GM19043 (cell line): ENCODE data around the gene GAPVD1.

ENCODE experiments used
- ATAC-seq: cut with Tn5 transposase; IDR thresholded peaks from one replicate; pipeline ENCODE4 v1.9.1; 2021; ENCODE audit warnings: low read depth; ENCODE audit not compliant: unreplicated experiment

GAPVD1 gene

DNA sequence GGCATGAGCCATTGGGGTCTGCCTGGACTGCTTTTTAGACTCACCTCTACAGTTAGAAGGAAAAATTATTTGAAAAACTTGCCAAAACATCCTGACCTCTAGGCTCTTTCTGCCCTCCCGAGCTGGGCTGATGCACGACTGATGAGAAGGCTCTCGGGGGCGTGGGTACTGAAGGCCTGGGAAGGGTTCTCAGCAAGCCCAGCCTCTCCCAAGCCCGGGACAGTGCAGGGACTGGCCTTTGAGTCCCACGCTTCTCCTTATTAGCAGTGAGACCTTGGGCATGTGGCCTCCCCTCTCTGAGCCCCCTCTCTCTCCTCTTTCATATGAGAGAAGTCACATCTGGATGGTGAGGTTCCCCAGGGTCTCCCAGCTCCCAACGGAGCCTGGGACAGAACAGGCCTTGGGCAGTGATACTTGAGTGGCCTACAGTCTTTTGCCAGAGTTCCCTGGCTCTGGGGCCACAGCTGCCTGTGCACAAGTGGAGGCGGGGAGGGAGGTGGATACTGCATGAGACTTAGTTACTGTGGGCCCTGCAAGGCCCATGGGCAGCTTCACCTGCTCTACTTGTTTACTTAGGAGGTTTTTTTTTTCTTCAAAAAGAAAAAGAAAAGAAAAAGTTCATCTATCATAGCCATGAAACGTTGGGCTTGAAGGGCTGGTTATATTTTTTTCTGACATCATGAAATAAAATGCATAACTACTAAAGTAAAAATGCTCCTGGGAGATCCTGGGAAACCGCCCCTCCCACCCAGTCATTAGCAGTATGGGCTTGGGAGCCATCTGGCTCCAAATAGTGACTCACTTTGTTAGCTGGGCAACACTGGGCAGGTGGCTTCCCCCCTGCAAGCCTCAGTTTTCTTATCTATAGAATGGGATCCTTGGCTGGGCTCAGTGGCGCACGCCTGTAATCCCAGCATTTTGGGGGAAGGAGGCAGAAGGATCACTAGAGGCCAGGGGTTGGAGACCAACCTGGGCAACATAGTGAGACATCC, 139.4 kb downstream of the GAPVD1 start:
- no peak for ATAC-seq

GRCh38 chr9:125404733-125405132, 143.1 kb downstream of the GAPVD1 start:
- no peak for ATAC-seq

GRCh38 chr9:125405938-125406809, 144.5 kb downstream of the GAPVD1 start:
- no peak for ATAC-seq

DNA sequence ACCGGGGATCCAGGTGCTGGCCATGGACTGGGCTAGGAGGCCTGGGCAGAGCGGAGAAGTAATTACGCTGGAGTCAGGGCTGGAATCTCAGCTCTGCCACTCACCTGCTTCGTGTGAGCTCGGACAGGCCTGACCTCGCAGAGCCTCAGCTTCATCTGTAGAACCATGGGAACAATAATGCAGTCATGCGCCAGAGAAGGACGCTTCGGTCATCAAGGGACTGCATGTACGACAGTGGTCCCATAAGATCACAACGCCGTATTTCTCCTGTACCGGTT, 145.1 kb downstream of the GAPVD1 start:
- ATAC-seq: no peak

- ATAC-seq: no peak
Observed at GRCh38 chr9:125407432-125407973, 145.9 kb downstream of the GAPVD1 start.

DNA sequence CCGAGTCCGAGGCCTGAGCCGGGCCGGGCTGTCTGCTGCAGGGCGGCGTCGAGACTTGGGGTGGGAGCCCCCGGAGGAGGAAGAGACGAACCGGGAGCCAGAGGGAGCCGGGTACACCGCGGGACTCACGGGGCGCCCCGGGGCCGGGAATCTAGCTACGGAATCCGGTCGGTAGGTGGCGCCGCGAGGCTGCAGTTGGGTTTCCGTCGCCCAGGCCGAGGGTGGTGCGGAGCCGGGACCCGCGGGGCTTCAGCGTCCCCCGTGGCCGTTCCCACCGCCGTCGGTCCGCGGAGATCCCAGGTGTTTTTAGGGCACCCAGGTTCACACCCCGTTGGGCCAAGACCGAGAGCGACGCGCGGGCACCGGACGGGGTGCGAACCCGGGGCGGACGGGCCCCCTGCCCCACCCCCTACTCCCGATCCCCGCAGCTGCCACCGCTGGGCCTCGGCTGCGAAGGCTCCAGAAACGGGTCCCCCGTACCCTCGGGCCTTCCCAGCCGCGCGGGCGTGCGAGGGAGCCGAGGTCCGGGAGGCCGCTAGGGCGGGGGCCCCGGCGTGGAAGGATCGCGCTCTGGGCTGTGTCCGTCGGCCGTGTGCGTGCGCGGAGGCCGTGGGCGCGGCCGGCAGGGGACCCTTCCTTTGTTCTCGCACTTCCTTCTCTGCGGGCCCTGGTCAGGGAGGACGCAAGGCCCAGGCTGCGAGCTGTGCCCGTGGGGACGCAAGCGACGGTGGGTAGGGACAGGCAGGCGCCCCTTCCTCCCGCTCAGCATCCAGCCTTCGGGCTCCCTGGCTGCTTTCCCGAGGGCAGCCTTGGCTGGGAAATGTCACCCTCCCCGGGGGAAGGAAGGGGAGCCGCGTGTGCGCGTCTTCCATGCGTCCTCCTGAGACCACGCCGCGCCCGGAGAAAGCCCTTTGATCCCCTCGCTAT, 146.6 kb downstream of the GAPVD1 start:
- peak; percentile 72 for ATAC-seq

DNA sequence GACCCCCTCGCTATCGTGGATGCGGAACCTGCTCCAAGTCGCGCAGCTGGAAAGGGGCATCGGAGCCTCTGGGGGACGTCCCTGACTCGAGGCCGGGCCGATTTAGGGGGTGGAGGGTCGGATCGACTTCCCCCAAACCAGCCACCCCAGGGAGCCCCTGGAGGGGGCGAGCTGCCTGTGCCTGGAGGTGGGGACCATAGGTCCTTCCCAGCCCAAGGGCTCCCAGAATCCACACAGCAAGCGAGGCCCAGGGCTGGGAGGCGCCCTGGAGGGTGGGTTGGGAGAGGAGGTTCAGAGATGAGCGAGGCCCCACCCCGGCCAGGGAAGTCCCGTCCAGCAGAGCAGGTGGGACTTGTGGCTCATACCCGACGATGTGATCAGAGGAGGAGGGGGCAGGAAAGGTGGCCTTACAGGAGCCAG, 147.6 kb downstream of the GAPVD1 start:
- no peak for ATAC-seq

DNA sequence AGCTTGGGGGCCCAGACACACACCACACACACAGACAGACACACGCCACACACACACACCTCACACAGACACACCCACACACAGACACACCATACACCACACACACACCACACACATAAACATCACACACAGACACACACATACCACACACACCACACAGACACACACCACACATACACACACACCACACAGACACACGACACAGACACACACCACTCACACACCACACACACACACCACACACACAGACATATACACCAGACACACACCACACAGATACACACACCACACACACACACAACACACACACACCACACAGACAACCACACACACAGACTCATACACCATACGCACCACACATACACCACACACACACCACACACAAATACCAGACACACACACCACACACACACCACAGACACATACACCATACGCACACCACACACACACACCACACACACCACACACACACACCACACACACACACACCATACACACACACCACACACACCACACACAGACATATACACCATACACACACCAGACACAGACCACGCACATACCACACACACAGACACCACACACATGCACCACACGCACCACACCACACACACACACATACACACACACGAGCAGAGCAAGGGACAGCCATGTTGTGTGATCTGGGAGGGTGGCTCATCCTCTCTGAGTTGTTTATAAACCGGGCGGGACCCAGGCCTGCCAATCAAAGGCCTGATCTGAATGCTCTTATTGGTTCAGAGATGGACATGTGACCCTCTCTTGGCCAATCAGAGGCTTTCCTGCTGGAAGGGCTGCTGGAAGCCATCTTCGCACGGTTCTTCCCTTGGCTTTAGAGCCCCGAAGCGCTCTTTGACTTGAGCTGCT, 148.3 kb downstream of the GAPVD1 start:
- no peak for ATAC-seq

DNA sequence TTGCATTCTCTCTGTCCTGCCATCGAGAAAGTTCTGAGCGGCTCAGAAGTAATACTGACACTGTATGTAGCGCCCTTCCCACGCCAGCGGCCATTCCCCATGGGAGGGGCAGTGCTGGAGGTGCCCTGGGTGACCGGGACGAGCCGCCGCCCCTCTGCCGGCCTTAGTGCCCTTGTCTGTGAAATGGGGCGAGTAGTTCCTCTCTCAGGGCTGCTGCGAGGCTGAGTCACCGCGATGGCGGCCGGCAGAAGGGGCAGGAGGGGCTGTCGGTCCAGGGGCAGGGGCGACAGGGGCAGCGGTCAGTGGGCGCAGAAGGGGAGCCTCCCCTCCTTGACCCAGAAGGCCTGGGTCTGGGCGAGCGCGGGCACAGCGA, 148.9 kb downstream of the GAPVD1 start:
- ATAC-seq: no peak

- ATAC-seq: no peak
Observed at GRCh38 chr9:125411171-125411756, 149.6 kb downstream of the GAPVD1 start.

GRCh38 chr9:125412166-125412565, 150.5 kb downstream of the GAPVD1 start:
- ATAC-seq: no peak

- no peak for ATAC-seq
Observed at GRCh38 chr9:125413579-125413978, 152.0 kb downstream of the GAPVD1 start.

- no peak for ATAC-seq
Observed at GRCh38 chr9:125415583-125416460, 154.2 kb downstream of the GAPVD1 start.

DNA sequence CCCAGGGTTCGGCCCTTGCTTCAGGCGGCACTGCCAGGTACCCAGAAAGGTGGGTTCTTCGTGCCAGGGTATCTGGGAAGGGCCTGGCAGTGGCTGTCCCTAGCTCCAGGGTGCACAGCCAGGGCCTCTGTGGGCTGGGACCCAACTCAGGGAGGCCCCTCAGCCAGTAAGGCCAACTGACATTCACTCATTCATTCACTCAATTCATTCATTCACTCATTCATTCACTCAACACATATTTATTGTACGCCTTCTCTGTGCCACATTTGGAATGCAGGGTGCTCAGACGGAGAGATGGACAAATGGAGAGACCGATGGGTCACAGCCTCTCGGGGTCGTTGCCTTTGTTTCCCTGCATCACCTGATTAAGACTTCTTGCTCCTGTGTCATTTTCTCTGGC, 154.9 kb downstream of the GAPVD1 start:
- no peak for ATAC-seq
